ENCODE results near the gene PCNX4.

DNA sequence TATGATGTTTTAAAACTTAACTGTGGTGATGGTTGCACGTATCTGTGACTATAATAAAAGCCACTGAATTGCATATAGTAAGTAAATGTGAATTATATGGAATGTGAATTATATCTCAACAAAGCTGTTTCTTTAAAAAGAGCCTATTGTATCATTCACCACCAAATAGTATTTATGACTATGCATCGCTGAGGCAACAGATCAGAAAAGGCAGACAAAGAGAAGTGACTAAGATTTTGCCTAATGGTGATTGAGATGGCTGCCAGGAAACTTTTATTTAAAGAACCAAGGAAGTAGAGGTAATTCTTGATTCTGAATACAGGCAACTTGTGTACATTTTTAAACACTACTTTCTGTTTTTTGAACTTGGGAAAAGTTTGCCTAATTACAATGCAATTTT lies 41.8 kb downstream of the PCNX4 start:
- TF ChIP-seq EZH2 (IDR thresholded peaks at IDR 0.05): no peak
- TF ChIP-seq, protein P1, sequence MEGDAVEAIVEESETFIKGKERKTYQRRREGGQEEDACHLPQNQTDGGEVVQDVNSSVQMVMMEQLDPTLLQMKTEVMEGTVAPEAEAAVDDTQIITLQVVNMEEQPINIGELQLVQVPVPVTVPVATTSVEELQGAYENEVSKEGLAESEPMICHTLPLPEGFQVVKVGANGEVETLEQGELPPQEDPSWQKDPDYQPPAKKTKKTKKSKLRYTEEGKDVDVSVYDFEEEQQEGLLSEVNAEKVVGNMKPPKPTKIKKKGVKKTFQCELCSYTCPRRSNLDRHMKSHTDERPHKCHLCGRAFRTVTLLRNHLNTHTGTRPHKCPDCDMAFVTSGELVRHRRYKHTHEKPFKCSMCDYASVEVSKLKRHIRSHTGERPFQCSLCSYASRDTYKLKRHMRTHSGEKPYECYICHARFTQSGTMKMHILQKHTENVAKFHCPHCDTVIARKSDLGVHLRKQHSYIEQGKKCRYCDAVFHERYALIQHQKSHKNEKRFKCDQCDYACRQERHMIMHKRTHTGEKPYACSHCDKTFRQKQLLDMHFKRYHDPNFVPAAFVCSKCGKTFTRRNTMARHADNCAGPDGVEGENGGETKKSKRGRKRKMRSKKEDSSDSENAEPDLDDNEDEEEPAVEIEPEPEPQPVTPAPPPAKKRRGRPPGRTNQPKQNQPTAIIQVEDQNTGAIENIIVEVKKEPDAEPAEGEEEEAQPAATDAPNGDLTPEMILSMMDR (IDR thresholded peaks at IDR 0.05 in 2 of 3, conservative IDR thresholded peaks at IDR 0.05 in 1 of 3; ENCODE audit: borderline replicate concordance in 1 of 3, insufficient read depth in 1 of 3, low read depth in 2 of 3, low read length in 2 of 3): no peak
- TF ChIP-seq, protein P2, sequence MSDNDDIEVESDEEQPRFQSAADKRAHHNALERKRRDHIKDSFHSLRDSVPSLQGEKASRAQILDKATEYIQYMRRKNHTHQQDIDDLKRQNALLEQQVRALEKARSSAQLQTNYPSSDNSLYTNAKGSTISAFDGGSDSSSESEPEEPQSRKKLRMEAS (IDR thresholded peaks at IDR 0.05): no peak
- no peak for TF ChIP-seq YY1 (IDR thresholded peaks at IDR 0.05; ENCODE audit: extremely low read depth, insufficient replicate concordance, low read depth, low read length)
- TF ChIP-seq, protein P3, sequence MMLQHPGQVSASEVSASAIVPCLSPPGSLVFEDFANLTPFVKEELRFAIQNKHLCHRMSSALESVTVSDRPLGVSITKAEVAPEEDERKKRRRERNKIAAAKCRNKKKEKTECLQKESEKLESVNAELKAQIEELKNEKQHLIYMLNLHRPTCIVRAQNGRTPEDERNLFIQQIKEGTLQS (IDR thresholded peaks at IDR 0.05): no peak
- no peak for TF ChIP-seq SP1 (IDR thresholded peaks at IDR 0.05; ENCODE audit: low read depth)
- no peak for TF ChIP-seq SIN3A (IDR thresholded peaks at IDR 0.05; ENCODE audit: low read depth)
- no peak for TF ChIP-seq RAD21 (IDR thresholded peaks at IDR 0.05; ENCODE audit: low read depth)
- no peak for TF ChIP-seq POLR2A (IDR thresholded peaks at IDR 0.05; ENCODE audit: borderline replicate concordance, extremely low read depth, insufficient read depth, insufficient read length)
- TF ChIP-seq POLR2AphosphoS5 (IDR thresholded peaks at IDR 0.05; ENCODE audit: low read depth, low read length): no peak

Measured in HCT116 (cell line).